NOMO-1 treated with dmso at 0.1 percent for 144 hours (cell line): ENCODE results near the gene SH3GLB1.
"Not testable (repeated sequence)": the region's sequence is repeated elsewhere in the genome, so short reads cannot be mapped to it uniquely, and the experiment has no call there.

Experiments used
- DNase-seq: peaks from one replicate; lab custom pipeline; 2025; ENCODE audit not compliant: unreplicated experiment; lab: John Stamatoyannopoulos, UW

The SH3GLB1 gene

GRCh38 chr1:86704458-86704971 is at the start of gene SH3GLB1:
Gene SH3GLB1 (plus strand): TSS chr1:86704576. CDS start chr1:86704900, 324 bp downstream.
- DNase-seq, result peak; percentile 89

- not testable (repeated sequence) for DNase-seq
Measured at GRCh38 chr1:86658381-86658780, 46.0 kb upstream of the SH3GLB1 start.

GRCh38 chr1:86666368-86666767 is 38.0 kb upstream of the SH3GLB1 start:
- DNase-seq, result no peak

- DNase-seq, result no peak
Measured at GRCh38 chr1:86687595-86687994, 16.8 kb upstream of the SH3GLB1 start.

GRCh38 chr1:86692641-86693040 is 11.7 kb upstream of the SH3GLB1 start:
- DNase-seq, result no peak

- no peak for DNase-seq
Measured at GRCh38 chr1:86695400-86695799, 9.0 kb upstream of the SH3GLB1 start.

- no peak for DNase-seq
Measured at GRCh38 chr1:86696522-86696921, 7.9 kb upstream of the SH3GLB1 start.

- no peak for DNase-seq
Measured at GRCh38 chr1:86699186-86699585, 5.2 kb upstream of the SH3GLB1 start.

GRCh38 chr1:86701731-86702130 is 2.6 kb upstream of the SH3GLB1 start:
- DNase-seq, result no peak

GRCh38 chr1:86702954-86703494 is 1.4 kb upstream of the SH3GLB1 start:
- not testable (repeated sequence) for DNase-seq

GRCh38 chr1:86703696-86704457 is 499 bp upstream of the SH3GLB1 start:
- peak; percentile 21 for DNase-seq

GRCh38 chr1:86704972-86705664 is 742 bp downstream of the SH3GLB1 start:
- no peak for DNase-seq

- DNase-seq, result no peak
Measured at GRCh38 chr1:86705665-86705985, 1.2 kb downstream of the SH3GLB1 start.

GRCh38 chr1:86706018-86706635 is 1.8 kb downstream of the SH3GLB1 start:
- no peak for DNase-seq

- DNase-seq, result no peak
Measured at GRCh38 chr1:86708920-86709319, 4.5 kb downstream of the SH3GLB1 start.

- no peak for DNase-seq
Measured at GRCh38 chr1:86712088-86712860, 7.9 kb downstream of the SH3GLB1 start.

- no peak for DNase-seq
Measured at GRCh38 chr1:86713477-86713876, 9.1 kb downstream of the SH3GLB1 start.

- DNase-seq, result no peak
Measured at GRCh38 chr1:86714159-86714558, 9.8 kb downstream of the SH3GLB1 start.

GRCh38 chr1:86714561-86715244 is 10.3 kb downstream of the SH3GLB1 start:
- DNase-seq, result no peak

GRCh38 chr1:86718786-86719185 is 14.4 kb downstream of the SH3GLB1 start:
- DNase-seq, result no peak
